Bronchial epithelial cell (primary cell): ENCODE data around the gene OSBPL8. TPM values are rescaled to one million over a fixed set of nuclear protein-coding genes. Genes with fewer than 3 reads are reported as not detected.
A peak's percentile ranks its signal among the peaks of the same experiment; 100 is the strongest.
"Not testable (repeated sequence)": the region's sequence is repeated elsewhere in the genome, so short reads cannot be mapped to it uniquely, and the experiment has no call there.

Experiments
- DNase-seq: peaks from one replicate; pipeline ENCODE4 v3.0.0-alpha.2; 2010; ENCODE audit warnings: low read depth
- FAIRE-seq: peaks from 2 replicates; lab custom pipeline; 2011; peaks lifted over from hg19 to GRCh38; lab: Jason Lieb, UNC
- H3K27me3 ChIP-seq: 2 replicates; pipeline ENCODE4 v1.5.1; 2011; ENCODE audit warnings: low read length; ENCODE audit not compliant: control insufficient read depth, insufficient read depth
- H3K36me3 ChIP-seq: 2 replicates; pipeline ENCODE4 v1.5.1; 2011; ENCODE audit warnings: low read length; ENCODE audit not compliant: control insufficient read depth, insufficient read depth
- H3K4me3 ChIP-seq: 2 replicates; pipeline ENCODE4 v1.5.1; 2011; ENCODE audit warnings: mild to moderate bottlenecking, low read depth, low read length, control low read depth
- total RNA-seq: library from RNA; depleted of rRNA; stranded (reverse); fragments of >200 nt; gene quantifications from 2 replicates; pipeline ENCODE4 v1.2.1, GENCODE V29; 2014
- TF ChIP-seq, protein P1 (sequence below): IDR thresholded peaks from 2 replicates; pipeline ENCODE4 v1.5.1; 2011; ENCODE audit warnings: mild to moderate bottlenecking, moderate library complexity, low read length, control low read depth, inconsistent platforms; ENCODE audit not compliant: insufficient read depth, severe bottlenecking

Gene OSBPL8
- total RNA-seq, 1 donor from 2014 or later = 63.7 TPM

DNA sequence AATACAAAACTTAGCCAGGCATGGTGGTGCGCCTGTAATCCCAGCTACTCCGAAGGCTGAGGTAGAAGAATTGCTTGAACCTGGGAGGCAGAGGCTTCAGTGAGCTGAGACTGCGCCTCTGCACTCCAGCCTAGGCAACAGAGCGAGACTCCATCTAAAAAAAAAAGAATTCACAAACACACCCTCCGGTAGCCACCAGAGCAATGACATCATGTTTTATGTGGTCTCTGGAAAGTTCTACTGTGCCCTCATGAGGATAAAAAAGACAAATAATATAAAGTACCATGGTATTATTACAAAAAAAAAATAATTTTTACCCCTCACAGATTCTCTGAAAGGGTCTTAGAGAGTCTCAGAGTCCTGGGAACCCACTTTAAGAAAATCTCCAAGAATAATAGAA lies 81.5 kb downstream of the OSBPL8 start:
- H3K36me3 ChIP-seq = no peaks in the 10 kb centered on the region
- TF ChIP-seq, protein P1, sequence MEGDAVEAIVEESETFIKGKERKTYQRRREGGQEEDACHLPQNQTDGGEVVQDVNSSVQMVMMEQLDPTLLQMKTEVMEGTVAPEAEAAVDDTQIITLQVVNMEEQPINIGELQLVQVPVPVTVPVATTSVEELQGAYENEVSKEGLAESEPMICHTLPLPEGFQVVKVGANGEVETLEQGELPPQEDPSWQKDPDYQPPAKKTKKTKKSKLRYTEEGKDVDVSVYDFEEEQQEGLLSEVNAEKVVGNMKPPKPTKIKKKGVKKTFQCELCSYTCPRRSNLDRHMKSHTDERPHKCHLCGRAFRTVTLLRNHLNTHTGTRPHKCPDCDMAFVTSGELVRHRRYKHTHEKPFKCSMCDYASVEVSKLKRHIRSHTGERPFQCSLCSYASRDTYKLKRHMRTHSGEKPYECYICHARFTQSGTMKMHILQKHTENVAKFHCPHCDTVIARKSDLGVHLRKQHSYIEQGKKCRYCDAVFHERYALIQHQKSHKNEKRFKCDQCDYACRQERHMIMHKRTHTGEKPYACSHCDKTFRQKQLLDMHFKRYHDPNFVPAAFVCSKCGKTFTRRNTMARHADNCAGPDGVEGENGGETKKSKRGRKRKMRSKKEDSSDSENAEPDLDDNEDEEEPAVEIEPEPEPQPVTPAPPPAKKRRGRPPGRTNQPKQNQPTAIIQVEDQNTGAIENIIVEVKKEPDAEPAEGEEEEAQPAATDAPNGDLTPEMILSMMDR = no peak
- DNase-seq = no peak
- no peaks in the 10 kb centered on the region for H3K27me3 ChIP-seq
- FAIRE-seq = no peak
- H3K4me3 ChIP-seq = no peak overlapping the region

DNA sequence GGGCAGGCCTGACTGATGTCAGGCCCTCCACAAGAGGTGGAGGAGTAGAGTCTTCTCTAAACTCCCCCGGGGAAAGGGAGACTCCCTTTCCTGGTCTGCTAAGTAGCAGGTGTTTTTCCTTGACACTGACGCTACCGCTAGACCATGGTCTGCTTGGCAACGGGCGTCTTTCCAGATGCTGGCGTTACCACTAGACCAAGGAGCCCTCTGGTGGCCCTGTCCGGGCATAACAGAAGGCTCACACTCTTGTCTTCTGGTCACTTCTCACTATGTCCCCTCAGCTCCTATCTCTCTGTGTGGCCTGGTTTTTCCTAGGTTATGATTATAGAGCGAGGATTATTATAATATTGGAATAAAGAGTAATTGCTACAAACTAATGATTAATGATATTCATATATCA lies 86.7 kb downstream of the OSBPL8 start:
- not testable (repeated sequence) for FAIRE-seq, H3K36me3 ChIP-seq, DNase-seq, H3K4me3 ChIP-seq, H3K27me3 ChIP-seq

- TF ChIP-seq, protein P1 = no peak
- DNase-seq (peak; percentile 21), FAIRE-seq (no peak)
- Histone ChIP-seq H3K4me3 (no peak overlapping the region), H3K36me3 (no peaks in the 10 kb centered on the region), H3K27me3 (no peaks in the 10 kb centered on the region)
These were observed 88.0 kb downstream of the OSBPL8 start for GRCh38 chr12:76471579-76471978.

DNA sequence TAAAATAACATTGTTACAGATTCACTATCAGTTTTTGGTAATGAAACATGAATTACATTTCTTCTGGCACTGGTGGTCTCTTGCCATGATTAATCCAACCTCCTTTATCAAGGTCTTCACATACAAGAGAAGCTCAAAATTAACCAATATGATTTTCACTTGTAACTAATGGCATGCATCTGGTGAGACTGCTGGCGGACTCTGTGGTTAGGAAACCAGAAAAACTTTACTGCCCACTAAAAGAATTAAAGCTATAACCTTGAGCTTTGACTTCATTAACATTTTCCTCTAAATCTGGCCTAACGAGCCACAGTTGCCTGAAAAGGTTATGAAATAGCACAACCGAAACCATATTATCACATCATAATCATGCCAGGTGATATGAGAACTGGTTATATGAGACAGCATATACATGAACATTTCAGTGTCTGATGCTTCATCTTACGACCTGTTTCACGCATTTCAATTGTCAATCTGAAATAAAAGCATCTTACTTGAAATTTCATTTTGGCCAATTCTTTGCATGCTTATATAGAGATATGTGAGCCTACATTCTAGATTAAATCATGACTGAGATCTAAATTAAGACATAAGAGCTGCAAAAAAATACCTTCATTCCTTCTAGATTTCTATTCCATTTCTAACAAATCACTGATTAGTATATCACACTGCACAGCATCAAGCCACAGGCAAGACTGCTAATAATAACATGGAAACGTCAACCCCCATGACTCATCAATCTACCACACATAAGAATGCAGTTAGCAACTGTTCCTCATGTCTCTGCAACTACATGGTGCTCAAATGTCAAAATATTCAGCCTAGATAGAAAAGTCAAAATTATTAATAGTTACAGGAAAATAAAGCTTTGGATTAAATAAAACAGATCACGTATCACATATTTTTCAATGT lies 89.3 kb downstream of the OSBPL8 start:
- no peaks in the 10 kb centered on the region for H3K27me3 ChIP-seq
- no peaks in the 10 kb centered on the region for H3K36me3 ChIP-seq
- no peak for FAIRE-seq
- TF ChIP-seq, protein P1 = no peak
- DNase-seq = peak; percentile 89
- no peak overlapping the region for H3K4me3 ChIP-seq

- Histone ChIP-seq H3K36me3 (no peaks in the 10 kb centered on the region), H3K27me3 (no peaks in the 10 kb centered on the region), H3K4me3 (no peak overlapping the region)
- DNase-seq (no peak), FAIRE-seq (no peak)
- TF ChIP-seq, protein P1 = no peak
These were observed 94.9 kb downstream of the OSBPL8 start for GRCh38 chr12:76464631-76465166.

- no peak for DNase-seq
- no peak for FAIRE-seq
- TF ChIP-seq, protein P1 = no peak
- Histone ChIP-seq H3K4me3 (no peak overlapping the region), H3K27me3 (no peaks in the 10 kb centered on the region), H3K36me3 (no peaks in the 10 kb centered on the region)
These were observed 96.8 kb downstream of the OSBPL8 start for GRCh38 chr12:76462668-76463224.
